Measurements from ENCODE around the gene SLC39A11. TPM values are rescaled to one million over a fixed set of nuclear protein-coding genes. Genes with fewer than 3 reads are reported as not detected.

SLC39A11 gene
- total RNA-seq, 1 experiment from 2014 or later, result 15.8 TPM

DNA sequence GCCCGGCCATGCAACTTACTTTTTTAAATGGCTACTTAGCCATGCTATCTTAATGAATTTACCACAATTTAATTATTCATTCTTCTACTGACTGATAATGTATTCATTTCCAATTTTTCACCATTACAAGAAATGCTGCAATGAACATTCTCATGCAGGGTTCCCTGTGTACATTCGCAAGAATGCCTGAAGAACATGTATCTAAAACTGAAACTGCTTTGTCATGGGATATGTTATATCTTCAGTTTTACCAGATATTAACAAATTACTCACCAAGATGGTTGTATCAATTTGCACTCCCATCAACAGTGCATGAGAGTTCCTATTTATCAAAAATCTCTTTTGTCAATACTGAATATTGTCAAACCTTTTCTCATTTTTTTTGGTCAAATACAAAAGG lies 100.8 kb downstream of the SLC39A11 start:
- Histone ChIP-seq H3K9me3 (replicated peaks) (no peaks in the 10 kb centered on the region; the same call in 1 of the 2 replicates), H3K4me3 (no peak overlapping the region), H3K4me1 (replicated peaks) (no peaks in the 10 kb centered on the region), H3K27me3 (replicated peaks) (no peaks in the 10 kb centered on the region), H3K36me3 (no peaks in the 10 kb centered on the region), H3K27ac (no peak overlapping the region)
- DNase-seq (ENCODE audit: low read depth in 1 of 2, low spot score in 2 of 2), result no peak

DNA sequence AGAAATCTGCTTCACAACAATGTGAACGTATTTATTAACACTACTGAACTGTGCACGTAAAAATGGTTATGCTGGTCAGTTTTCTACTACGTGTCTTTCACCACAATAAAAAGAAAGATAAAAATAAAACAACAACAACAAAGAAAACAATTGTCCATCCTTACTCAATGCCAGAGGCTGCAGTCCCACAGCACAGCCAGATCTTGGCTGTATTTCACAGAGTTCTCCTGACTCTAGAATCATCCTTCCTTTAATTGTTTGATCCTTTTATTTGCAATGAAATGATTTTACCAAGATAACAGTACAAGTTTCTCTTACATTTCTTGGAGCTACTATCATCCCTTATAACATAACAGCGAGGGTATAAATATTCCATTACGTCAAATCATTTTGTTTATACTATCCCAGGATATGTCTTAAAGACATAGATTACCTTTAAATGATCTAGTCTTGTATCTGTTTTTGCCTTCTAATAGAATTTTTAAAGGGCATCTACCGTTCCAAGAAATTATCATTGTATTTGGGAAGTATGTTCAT lies 103.3 kb downstream of the SLC39A11 start:
- H3K27ac ChIP-seq, result no peak overlapping the region
- H3K4me3 ChIP-seq, result no peak overlapping the region
- H3K9me3 ChIP-seq (replicated peaks), result no peaks in the 10 kb centered on the region; the same call in 1 of the 2 replicates
- no peaks in the 10 kb centered on the region for H3K36me3 ChIP-seq
- peaks cover 9% of the 10 kb centered on the region for H3K4me1 ChIP-seq (replicated peaks)
- DNase-seq (ENCODE audit: low read depth in 1 of 2, low spot score in 2 of 2), result no peak
- H3K27me3 ChIP-seq (replicated peaks), result no peaks in the 10 kb centered on the region

DNA sequence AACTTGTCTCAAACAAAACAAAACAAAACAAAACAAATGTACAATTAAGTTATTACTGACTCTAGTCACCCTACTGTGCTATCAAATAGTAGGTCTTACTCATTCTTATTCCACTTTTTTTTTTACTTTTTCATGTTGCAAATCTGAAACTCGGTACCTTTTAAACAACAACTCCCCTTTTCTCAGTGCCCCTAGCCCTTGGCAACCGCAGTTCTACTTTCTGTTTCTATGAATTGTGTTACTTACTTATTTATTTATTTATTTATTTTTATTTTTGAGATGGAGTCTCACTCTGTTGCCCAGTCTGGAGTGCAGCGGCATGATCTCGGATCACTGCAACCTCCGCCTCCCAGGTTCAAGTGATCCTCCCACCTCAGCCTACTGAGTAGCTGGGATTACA lies 104.0 kb downstream of the SLC39A11 start:
- H3K36me3 ChIP-seq, result no peaks in the 10 kb centered on the region
- peaks cover 9% of the 10 kb centered on the region for H3K4me1 ChIP-seq (replicated peaks)
- H3K27me3 ChIP-seq (replicated peaks), result no peaks in the 10 kb centered on the region
- no peak overlapping the region for H3K4me3 ChIP-seq
- H3K27ac ChIP-seq, result no peak overlapping the region
- no peak for DNase-seq (ENCODE audit: low read depth in 1 of 2, low spot score in 2 of 2)
- H3K9me3 ChIP-seq (replicated peaks), result no peaks in the 10 kb centered on the region; the same call in 1 of the 2 replicates

DNA sequence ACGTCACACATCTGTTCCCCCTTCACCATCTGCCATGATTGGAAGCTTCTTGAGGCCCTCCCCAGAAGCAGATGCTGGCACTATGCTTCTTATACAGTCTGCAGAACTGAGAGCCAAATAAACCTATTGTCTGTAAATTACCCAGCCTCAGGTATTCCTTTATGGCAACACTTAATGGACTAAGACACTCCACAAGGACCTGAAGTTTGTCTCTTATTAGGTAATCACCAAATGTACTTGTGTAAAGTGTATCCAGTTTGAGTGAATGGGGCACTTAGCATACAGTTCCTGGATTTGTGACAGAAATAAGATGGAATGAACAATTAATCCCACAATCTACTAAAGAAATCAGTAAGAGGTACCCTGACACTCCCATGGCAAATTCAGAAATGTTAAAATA lies 105.3 kb downstream of the SLC39A11 start:
- Histone ChIP-seq H3K4me3 (no peak overlapping the region), H3K27ac (no peak overlapping the region), H3K36me3 (no peaks in the 10 kb centered on the region), H3K4me1 (replicated peaks) (peaks cover 9% of the 10 kb centered on the region), H3K9me3 (replicated peaks) (no peaks in the 10 kb centered on the region), H3K27me3 (replicated peaks) (no peaks in the 10 kb centered on the region)
- DNase-seq (ENCODE audit: low read depth in 1 of 2, low spot score in 2 of 2), result no peak

DNA sequence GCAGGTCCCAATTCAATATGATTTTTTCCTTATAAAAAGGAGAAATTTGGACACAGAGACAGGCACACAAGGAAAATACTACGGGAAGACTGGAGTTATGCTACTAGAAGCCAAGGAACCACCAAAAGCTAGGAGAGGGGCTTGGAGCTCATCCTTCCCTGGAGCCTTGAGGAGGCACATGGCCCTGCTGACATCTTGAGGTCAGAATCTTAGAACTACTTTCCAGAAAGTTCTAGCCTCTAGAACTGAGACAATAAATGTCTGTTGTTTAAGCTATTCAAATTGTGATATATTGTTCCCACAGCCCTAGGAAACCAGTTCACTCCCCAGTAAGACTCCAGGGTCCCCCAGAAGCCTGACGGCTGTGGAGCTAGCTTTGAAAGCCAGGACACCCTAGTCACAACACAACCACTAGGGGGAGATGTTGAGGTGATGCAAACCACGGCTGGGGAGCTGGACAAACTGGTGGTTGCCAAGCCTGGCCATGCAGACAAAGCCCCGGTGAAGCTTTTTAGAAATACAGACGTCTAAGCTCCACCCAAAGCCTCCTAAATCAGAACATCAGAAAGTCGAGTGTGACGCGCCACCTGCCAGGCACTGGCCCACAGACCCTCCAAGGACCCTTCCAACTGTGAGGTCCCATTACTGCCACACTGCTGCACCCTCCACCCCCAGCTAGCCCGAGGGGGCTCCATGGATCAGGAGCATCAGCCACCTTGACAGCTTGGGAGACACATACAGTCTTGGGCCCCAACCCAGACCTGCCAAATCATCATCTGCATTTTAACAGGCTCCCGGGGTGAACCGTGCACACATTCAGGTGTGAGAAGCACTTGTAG lies 106.4 kb downstream of the SLC39A11 start:
- no peaks in the 10 kb centered on the region for H3K27me3 ChIP-seq (replicated peaks)
- H3K36me3 ChIP-seq, result no peaks in the 10 kb centered on the region
- H3K4me1 ChIP-seq (replicated peaks), result peaks cover 9% of the 10 kb centered on the region
- no peak overlapping the region for H3K27ac ChIP-seq
- H3K4me3 ChIP-seq, result no peak overlapping the region
- DNase-seq (ENCODE audit: low read depth in 1 of 2, low spot score in 2 of 2), result peak in 1 of 2 experiments; percentile 42
- no peaks in the 10 kb centered on the region for H3K9me3 ChIP-seq (replicated peaks)

DNA sequence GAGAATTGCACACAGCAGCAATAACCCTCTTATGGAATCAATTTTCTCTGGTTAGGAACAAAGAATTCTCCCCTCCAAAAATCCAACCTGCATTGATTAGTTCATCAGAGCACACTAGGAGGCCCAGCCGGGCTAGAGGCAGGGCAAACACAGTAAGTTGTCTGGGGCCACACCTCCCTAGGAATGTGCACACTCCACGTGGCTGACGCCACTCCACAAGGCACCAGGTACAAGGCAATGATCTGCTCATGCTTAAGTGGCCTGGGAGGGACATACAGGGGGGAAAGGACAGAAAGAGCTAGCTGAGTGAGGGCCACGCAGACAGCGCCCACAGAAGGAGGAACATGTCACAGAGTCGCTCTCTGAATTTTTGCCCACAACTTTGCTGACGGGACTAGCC lies 107.6 kb downstream of the SLC39A11 start:
- no peaks in the 10 kb centered on the region for H3K27me3 ChIP-seq (replicated peaks)
- no peak overlapping the region for H3K4me3 ChIP-seq
- H3K27ac ChIP-seq, result no peak overlapping the region
- DNase-seq (ENCODE audit: low read depth in 1 of 2, low spot score in 2 of 2), result no peak
- H3K9me3 ChIP-seq (replicated peaks), result no peaks in the 10 kb centered on the region
- no peaks in the 10 kb centered on the region for H3K36me3 ChIP-seq
- H3K4me1 ChIP-seq (replicated peaks), result peaks cover 9% of the 10 kb centered on the region

DNA sequence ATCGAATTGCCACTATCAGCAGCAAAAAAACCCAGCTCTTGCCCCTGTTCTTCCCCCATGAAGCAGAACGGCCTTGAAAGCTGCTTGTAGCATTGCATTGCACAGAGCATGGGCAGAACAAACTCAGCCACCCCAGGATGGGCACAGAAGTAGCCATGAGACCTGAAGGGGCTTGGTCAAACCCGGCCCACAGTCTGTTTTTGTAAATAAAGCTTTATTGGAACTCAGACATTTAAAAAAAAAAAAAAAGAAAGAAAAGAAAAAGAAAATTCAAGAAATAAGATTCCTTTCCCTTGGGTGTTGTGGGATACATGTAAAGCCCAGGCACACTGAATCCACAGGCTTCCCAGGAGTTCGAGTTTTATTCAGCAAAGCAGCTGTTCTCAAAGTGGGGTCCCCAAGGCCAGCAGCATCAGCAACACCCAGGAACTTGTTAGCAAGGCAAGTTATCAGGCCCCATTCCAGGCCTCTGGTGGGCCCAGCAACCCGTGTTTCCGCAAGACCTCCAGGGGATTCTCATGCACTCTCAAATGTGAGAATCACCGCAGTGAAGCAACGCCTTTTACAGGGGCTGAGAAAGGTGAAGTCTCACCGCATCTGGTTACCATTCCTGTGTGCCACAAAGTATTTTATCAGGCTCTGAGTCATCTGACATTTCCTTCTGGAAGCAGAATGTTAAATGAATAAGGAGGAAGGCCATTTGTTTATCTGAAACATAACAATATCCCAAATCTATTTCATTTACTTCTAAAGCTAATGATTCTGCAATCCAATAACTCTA lies 108.2 kb downstream of the SLC39A11 start:
- no peak overlapping the region for H3K4me3 ChIP-seq
- H3K4me1 ChIP-seq (replicated peaks), result peaks cover 9% of the 10 kb centered on the region
- no peaks in the 10 kb centered on the region for H3K36me3 ChIP-seq
- DNase-seq (ENCODE audit: low read depth in 1 of 2, low spot score in 2 of 2), result peak in 1 of 2 experiments; percentile 30
- no peaks in the 10 kb centered on the region for H3K27me3 ChIP-seq (replicated peaks)
- no peak overlapping the region for H3K27ac ChIP-seq
- H3K9me3 ChIP-seq (replicated peaks), result no peaks in the 10 kb centered on the region

DNA sequence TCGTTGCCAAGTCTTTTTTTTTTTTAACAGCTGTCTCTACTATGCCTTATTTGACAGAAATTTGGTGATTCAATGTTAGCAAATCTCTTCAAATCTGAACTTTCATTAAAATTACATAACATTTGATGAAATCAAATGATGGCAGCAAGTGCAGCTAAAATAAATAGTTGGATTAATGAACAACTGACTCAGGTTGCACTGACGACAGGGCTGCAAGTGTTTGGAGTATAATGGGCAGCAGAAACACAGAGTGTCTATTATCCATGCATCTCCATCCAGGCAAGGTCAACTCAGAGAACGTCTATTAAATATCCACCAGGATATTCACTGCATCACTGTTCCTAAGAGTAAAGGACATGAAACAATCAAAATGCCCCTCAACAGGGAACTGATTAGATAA lies 109.8 kb downstream of the SLC39A11 start:
- H3K4me3 ChIP-seq, result no peak overlapping the region
- DNase-seq (ENCODE audit: low read depth in 1 of 2, low spot score in 2 of 2), result no peak
- no peaks in the 10 kb centered on the region for H3K27me3 ChIP-seq (replicated peaks)
- no peak overlapping the region for H3K27ac ChIP-seq
- H3K9me3 ChIP-seq (replicated peaks), result no peaks in the 10 kb centered on the region
- peaks cover 19% of the 10 kb centered on the region for H3K4me1 ChIP-seq (replicated peaks)
- H3K36me3 ChIP-seq, result no peaks in the 10 kb centered on the region

DNA sequence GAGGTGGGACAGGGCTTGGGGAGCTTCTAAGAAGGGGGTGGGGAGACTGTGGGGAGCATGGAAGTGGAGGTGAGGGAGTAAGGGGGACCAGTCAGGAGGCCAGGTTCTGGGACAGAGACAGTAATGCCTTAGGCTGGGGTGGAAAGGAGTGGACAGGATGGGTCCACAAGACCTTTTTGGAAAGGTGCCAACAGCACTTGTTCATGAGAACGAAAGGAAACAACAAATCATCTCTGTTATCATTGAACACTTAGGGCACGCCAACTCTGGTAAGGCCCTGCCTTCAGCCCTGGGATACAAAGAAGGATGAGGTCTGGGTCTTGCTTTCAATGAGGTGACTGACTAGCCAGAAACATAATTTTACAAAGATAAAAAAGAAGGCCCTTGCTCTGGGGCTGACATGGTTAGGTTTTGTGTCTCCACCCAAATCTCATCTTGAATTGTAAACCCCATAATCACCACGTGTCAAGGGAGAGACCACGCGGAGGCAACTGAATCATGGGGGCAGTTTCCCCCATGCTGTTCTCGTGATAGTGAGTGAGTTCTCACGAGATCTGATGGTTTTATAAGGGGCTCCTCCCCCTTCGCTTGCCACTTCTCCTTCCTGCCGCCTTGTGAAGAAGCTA lies 113.8 kb downstream of the SLC39A11 start:
- no peak for DNase-seq (ENCODE audit: low read depth in 1 of 2, low spot score in 2 of 2)
- H3K27me3 ChIP-seq (replicated peaks), result no peaks in the 10 kb centered on the region
- H3K4me1 ChIP-seq (replicated peaks), result peaks cover 18% of the 10 kb centered on the region
- no peaks in the 10 kb centered on the region for H3K36me3 ChIP-seq
- H3K9me3 ChIP-seq (replicated peaks), result 0 out of 2 replicates have a peak, but pooled peaks cover 3% of the 10 kb centered on the region
- no peak overlapping the region for H3K4me3 ChIP-seq
- H3K27ac ChIP-seq, result no peak overlapping the region

DNA sequence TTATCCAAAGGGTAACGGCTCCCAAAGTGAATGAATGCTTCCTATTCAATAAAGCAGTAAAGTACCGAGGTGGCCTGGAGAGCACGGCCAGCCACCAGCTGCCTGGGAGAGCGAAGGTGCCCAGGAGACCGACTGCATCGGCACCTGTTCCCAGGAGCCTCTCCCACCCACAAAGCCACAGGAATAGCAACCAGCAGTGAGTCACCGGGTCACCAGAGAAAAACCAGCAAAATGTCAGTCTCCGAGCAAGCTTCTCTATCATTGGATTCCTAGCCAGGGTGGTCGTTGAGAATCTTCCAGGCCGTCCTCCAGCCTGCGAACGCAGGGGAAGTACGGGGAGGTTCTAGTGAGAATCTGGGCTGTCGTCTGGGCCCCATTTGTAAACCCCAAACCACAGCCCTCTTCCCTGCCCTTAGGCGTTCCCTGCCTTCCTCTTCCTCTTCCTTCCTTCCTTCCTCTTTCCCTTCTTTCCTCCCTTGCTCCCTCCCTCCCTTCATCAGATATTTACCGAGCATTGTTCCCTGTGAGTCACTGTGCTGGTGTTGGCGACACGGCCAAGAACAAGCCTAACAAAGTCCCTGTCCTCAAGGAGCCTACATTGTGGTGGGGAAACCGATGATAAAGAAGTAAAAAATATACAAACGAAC lies 114.6 kb downstream of the SLC39A11 start:
- Histone ChIP-seq H3K4me3 (no peak overlapping the region), H3K36me3 (no peaks in the 10 kb centered on the region), H3K27me3 (replicated peaks) (no peaks in the 10 kb centered on the region), H3K4me1 (replicated peaks) (peaks cover 21% of the 10 kb centered on the region), H3K27ac (no peak overlapping the region), H3K9me3 (replicated peaks) (0 out of 2 replicates have a peak, but pooled peaks cover 3% of the 10 kb centered on the region)
- DNase-seq (ENCODE audit: low read depth in 1 of 2, low spot score in 2 of 2), result no peak

DNA sequence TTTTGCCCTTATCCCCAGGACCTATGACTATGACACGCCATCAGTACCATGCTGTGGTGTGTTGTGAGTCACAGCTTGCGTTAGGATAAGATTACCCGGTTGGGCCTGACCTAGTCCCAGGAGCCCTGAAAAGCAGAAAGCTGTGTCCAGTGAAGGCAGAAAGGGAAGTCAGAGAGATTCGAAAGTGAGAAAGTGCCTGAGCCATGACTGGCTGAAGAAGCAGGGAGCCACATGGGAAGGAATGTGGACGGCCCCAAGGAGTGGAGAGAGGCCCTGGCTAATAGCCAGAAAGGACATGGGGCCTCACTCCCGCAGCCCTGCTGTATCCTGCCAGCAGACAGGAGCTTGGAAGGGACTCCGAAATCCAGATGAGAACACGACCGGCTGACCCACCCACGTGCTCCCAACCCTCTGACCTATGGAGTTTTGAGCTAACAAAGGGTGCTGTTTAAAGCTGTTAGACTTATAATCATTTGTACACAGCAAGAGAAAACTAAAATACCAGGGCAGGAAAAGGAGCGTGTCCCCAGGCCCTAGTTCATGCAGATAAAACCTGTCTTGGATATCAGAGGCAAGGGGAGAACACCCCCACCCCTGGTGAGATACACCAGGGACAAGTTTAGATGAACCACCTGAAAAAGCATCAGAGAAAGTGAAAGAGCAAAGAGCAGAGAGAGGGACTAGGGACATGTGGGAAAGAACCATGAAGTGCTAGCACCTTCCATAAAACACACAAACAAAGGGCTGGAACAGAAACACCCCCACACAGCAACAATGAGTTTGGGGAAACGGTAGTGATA lies 115.3 kb downstream of the SLC39A11 start:
- no peaks in the 10 kb centered on the region for H3K27me3 ChIP-seq (replicated peaks)
- H3K9me3 ChIP-seq (replicated peaks), result 0 out of 2 replicates have a peak, but pooled peaks cover 3% of the 10 kb centered on the region
- H3K36me3 ChIP-seq, result no peaks in the 10 kb centered on the region
- no peak overlapping the region for H3K4me3 ChIP-seq
- peak in 1 of 2 experiments; percentile 26 for DNase-seq (ENCODE audit: low read depth in 1 of 2, low spot score in 2 of 2)
- peaks cover 26% of the 10 kb centered on the region for H3K4me1 ChIP-seq (replicated peaks)
- H3K27ac ChIP-seq, result peak overlapping the region; percentile 2; the same call in 1 of the 2 replicates

DNA sequence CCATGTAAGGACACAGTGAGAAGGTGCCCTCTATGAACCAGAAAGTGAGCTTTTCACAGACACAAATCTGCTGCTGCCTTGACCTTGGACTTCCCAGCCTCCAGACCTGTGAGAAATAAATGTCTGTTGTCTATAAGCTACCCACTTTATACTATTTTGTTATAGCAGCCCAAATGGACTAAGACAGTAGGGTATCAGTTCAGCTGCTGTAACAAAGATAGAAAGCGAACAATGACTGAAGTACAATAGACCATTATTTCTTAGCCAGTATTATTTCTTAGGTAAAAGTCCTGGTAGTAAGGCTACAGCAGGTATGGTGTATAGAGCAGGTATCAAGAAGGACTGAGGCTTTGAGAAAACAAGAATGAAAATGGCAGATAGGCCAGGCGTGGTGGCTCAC lies 117.0 kb downstream of the SLC39A11 start:
- Histone ChIP-seq H3K9me3 (replicated peaks) (0 out of 2 replicates have a peak, but pooled peaks cover 3% of the 10 kb centered on the region), H3K27ac (no peak overlapping the region), H3K4me1 (replicated peaks) (peaks cover 26% of the 10 kb centered on the region), H3K36me3 (no peaks in the 10 kb centered on the region), H3K4me3 (no peak overlapping the region), H3K27me3 (replicated peaks) (no peaks in the 10 kb centered on the region)
- no peak for DNase-seq (ENCODE audit: low read depth in 1 of 2, low spot score in 2 of 2)
